GM12878 (cell line): ENCODE results near the gene TLR1. TPM values are rescaled to one million over a fixed set of nuclear protein-coding genes. Genes with fewer than 3 reads are reported as not detected.

Source experiments
- ATF2 ChIP-seq: IDR thresholded peaks from 2 replicates; pipeline ENCODE4 v1.6.1; 2012; ENCODE audit warnings: low read length, inconsistent platforms
- CBX5 ChIP-seq: sonication (generic); IDR thresholded peaks from 2 replicates; pipeline ENCODE4 v1.6.1; 2016; ENCODE audit warnings: low read depth, moderate library complexity, mild to moderate bottlenecking, inconsistent platforms
- ETV6 ChIP-seq, 2 experiments: fragments of 450-650 bp in 1 of 2; IDR thresholded peaks in 1 of 2; conservative IDR thresholded peaks in 1 of 2; 2 replicates each; pipeline ENCODE4 v1.6.1; 2014; ENCODE audit warnings: antibody characterized with exemption in 1 of 2, borderline replicate concordance in 1 of 2, low read depth in 1 of 2, mild to moderate bottlenecking in 1 of 2, moderate library complexity in 1 of 2
- FOXM1 ChIP-seq: IDR thresholded peaks from 2 replicates; pipeline ENCODE4 v1.6.1; 2012; ENCODE audit warnings: low read depth, mild to moderate bottlenecking, inconsistent platforms, low read length, moderate library complexity
- IRF4 ChIP-seq: IDR thresholded peaks from 2 replicates; pipeline ENCODE4 v1.6.1; 2011; ENCODE audit warnings: low read depth, low read length
- MEF2A ChIP-seq: IDR thresholded peaks from 2 replicates; pipeline ENCODE4 v1.6.1; 2011; ENCODE audit warnings: low read depth, mild to moderate bottlenecking, low read length, moderate library complexity; ENCODE audit not compliant: insufficient read depth
- MTA2 ChIP-seq: fragments of 450-650 bp; IDR thresholded peaks from 2 replicates; pipeline ENCODE4 v1.6.1; 2016; ENCODE audit warnings: low read depth, mild to moderate bottlenecking, moderate library complexity
- POLR2AphosphoS5 ChIP-seq: IDR thresholded peaks from 2 replicates; pipeline ENCODE4 v1.6.1; 2011; ENCODE audit warnings: mild to moderate bottlenecking, low read length, inconsistent platforms
- RAD21 ChIP-seq: IDR thresholded peaks from 2 replicates; pipeline ENCODE4 v1.6.1; 2011; ENCODE audit warnings: mild to moderate bottlenecking, low read depth, low read length, moderate library complexity; ENCODE audit not compliant: insufficient read depth
- SMARCA5 ChIP-seq: fragments of 450-650 bp; IDR thresholded peaks from 2 replicates; pipeline ENCODE4 v1.6.1; 2017; ENCODE audit warnings: mild to moderate bottlenecking
- SMC3 ChIP-seq: IDR thresholded peaks from 2 replicates; pipeline ENCODE4 v1.6.1; 2011; ENCODE audit warnings: low read length, improper control_type of control experiment, borderline replicate concordance
- ZNF24 ChIP-seq: fragments of 450-650 bp; IDR thresholded peaks from 2 replicates; pipeline ENCODE4 v1.6.1; 2017; ENCODE audit warnings: antibody characterized with exemption, mild to moderate bottlenecking
- ZSCAN29 ChIP-seq: fragments of 450-650 bp; IDR thresholded peaks from 2 replicates; pipeline ENCODE4 v1.6.1; 2017; ENCODE audit warnings: mild to moderate bottlenecking, moderate library complexity
- polyA plus RNA-seq, 11 experiments: library from polyadenylated mRNA; depleted of rRNA in 4 of 11; unstranded in 6 of 11; stranded (reverse) in 5 of 11; fragments of >200 nt; fragmentation: Nextera tagmentation in 4 of 11; fragmentation: Illumina TruSeq in 1 of 11; extraction: Ambion mirVana in 4 of 11; extraction: Trizol in 1 of 11; gene quantifications; 1 replicate in 1 of 11; 2 replicates in 10 of 11; pipeline versions ENCODE4 v1.2.1 to v1.2.3, GENCODE V29; 2011 to 2016; ENCODE audit warnings: inconsistent platforms in 2 of 11, missing spikeins in 2 of 11, low read depth in 1 of 11
- total RNA-seq, 4 experiments: library from RNA; depleted of rRNA in 3 of 4; stranded (reverse); fragments of >200 nt in 3 of 4; fragmentation: Illumina TruSeq in 1 of 4; extraction: Trizol in 1 of 4; gene quantifications; 2 replicates each; pipeline versions ENCODE4 v1.2.1 to v1.2.3, GENCODE V29; 2013 to 2021
- TF ChIP-seq, protein P1 (sequence below): fragments of 450-650 bp; IDR thresholded peaks from 2 replicates; pipeline ENCODE4 v1.6.1; 2017; ENCODE audit warnings: mild to moderate bottlenecking, moderate library complexity
- TF ChIP-seq, protein P2 (sequence below): fragments of 450-650 bp; IDR thresholded peaks from 2 replicates; pipeline ENCODE4 v1.6.1; 2016; ENCODE audit warnings: mild to moderate bottlenecking
- TF ChIP-seq, protein P3 (sequence below): fragments of 450-650 bp; IDR thresholded peaks from 2 replicates; pipeline ENCODE4 v1.6.1; 2018; ENCODE audit warnings: mild to moderate bottlenecking, low read depth, moderate library complexity; ENCODE audit not compliant: partially characterized antibody
- TF ChIP-seq, protein P4 (sequence below), 3 experiments: IDR thresholded peaks in 2 of 3; conservative IDR thresholded peaks in 1 of 3; 2 replicates each; pipeline ENCODE4 v1.5.1; 2011; ENCODE audit warnings: low read depth in 3 of 3, low read length in 3 of 3, mild to moderate bottlenecking in 3 of 3, control low read depth in 2 of 3, moderate library complexity in 2 of 3, inconsistent platforms in 1 of 3, mixed read lengths in 1 of 3; ENCODE audit not compliant: control insufficient read depth in 2 of 3, insufficient read depth in 1 of 3; ENCODE audit errors: extremely low read depth in 1 of 3

TLR1 gene
- total and polyA plus RNA-seq, 10 of the 15 experiments (the other 5 are each of a cell fraction or from before 2014, with no cell fraction given) = 9.3 to 57.1 (median 20.4) TPM

DNA sequence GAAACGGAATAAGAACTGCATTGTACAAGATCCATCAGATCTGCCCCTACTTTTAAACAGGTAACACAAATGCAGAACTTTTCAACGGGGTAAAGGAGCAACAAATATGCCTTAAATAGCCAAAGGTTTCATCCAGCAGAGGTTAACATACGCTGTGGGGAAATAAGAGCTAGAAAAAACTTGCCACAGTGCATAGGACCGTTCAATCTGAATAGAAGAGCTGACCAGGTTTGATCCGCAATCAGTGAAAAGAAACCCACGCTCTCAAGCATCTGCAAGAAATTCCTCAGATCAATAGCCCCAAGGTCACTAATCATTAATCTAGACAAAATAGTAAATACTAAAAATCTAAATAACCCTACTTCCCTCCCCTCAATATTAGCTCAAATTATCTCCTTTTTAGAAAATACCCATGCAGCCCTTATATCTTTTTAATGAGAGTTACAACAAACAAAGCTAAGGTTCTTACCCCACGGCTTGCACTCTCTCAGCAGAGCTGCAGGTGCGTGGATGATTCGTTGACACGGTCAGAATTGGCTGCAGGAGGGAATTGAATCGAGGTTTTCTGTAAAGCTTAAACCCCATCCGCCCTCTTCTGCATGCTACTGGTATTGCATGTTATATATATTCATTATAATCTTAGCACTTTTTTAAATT is 22.0 kb downstream of the TLR1 start, which contains the start of gene TLR10 (continued):
- TF ChIP-seq, protein P1, sequence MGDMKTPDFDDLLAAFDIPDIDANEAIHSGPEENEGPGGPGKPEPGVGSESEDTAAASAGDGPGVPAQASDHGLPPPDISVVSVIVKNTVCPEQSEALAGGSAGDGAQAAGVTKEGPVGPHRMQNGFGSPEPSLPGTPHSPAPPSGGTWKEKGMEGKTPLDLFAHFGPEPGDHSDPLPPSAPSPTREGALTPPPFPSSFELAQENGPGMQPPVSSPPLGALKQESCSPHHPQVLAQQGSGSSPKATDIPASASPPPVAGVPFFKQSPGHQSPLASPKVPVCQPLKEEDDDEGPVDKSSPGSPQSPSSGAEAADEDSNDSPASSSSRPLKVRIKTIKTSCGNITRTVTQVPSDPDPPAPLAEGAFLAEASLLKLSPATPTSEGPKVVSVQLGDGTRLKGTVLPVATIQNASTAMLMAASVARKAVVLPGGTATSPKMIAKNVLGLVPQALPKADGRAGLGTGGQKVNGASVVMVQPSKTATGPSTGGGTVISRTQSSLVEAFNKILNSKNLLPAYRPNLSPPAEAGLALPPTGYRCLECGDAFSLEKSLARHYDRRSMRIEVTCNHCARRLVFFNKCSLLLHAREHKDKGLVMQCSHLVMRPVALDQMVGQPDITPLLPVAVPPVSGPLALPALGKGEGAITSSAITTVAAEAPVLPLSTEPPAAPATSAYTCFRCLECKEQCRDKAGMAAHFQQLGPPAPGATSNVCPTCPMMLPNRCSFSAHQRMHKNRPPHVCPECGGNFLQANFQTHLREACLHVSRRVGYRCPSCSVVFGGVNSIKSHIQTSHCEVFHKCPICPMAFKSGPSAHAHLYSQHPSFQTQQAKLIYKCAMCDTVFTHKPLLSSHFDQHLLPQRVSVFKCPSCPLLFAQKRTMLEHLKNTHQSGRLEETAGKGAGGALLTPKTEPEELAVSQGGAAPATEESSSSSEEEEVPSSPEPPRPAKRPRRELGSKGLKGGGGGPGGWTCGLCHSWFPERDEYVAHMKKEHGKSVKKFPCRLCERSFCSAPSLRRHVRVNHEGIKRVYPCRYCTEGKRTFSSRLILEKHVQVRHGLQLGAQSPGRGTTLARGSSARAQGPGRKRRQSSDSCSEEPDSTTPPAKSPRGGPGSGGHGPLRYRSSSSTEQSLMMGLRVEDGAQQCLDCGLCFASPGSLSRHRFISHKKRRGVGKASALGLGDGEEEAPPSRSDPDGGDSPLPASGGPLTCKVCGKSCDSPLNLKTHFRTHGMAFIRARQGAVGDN = peak; percentile 53; the same call in 1 of the 2 replicates
- 0 out of 2 replicates have a peak, but pooled peaks have one; percentile 34 for TF ChIP-seq MTA2
- TF ChIP-seq FOXM1 = peak; percentile 60; the same call in 1 of the 2 replicates
- TF ChIP-seq RAD21 = peak; percentile 83
- TF ChIP-seq CBX5 = peak; percentile 63; the same call in 1 of the 2 replicates
- TF ChIP-seq MEF2A = peak; percentile 77
- TF ChIP-seq ZNF24 = peak; percentile 56; the same call in 1 of the 2 replicates
- no peak for TF ChIP-seq IRF4
- TF ChIP-seq POLR2AphosphoS5 = peak; percentile 90
- peak; percentile 95 for TF ChIP-seq ZSCAN29
- peak; percentile 79; the same call in 1 of the 2 replicates for TF ChIP-seq SMARCA5
- TF ChIP-seq ATF2 = peak; percentile 58
- no peak for TF ChIP-seq ETV6 (conservative IDR thresholded peaks at IDR 0.05 in 1 of 2, IDR thresholded peaks at IDR 0.05 in 1 of 2; ENCODE audit: borderline replicate concordance in 1 of 2, low read depth in 1 of 2)
- TF ChIP-seq, protein P2, sequence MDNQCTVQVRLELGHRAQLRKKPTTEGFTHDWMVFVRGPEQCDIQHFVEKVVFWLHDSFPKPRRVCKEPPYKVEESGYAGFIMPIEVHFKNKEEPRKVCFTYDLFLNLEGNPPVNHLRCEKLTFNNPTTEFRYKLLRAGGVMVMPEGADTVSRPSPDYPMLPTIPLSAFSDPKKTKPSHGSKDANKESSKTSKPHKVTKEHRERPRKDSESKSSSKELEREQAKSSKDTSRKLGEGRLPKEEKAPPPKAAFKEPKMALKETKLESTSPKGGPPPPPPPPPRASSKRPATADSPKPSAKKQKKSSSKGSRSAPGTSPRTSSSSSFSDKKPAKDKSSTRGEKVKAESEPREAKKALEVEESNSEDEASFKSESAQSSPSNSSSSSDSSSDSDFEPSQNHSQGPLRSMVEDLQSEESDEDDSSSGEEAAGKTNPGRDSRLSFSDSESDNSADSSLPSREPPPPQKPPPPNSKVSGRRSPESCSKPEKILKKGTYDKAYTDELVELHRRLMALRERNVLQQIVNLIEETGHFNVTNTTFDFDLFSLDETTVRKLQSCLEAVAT = peak; percentile 83
- TF ChIP-seq, protein P3, sequence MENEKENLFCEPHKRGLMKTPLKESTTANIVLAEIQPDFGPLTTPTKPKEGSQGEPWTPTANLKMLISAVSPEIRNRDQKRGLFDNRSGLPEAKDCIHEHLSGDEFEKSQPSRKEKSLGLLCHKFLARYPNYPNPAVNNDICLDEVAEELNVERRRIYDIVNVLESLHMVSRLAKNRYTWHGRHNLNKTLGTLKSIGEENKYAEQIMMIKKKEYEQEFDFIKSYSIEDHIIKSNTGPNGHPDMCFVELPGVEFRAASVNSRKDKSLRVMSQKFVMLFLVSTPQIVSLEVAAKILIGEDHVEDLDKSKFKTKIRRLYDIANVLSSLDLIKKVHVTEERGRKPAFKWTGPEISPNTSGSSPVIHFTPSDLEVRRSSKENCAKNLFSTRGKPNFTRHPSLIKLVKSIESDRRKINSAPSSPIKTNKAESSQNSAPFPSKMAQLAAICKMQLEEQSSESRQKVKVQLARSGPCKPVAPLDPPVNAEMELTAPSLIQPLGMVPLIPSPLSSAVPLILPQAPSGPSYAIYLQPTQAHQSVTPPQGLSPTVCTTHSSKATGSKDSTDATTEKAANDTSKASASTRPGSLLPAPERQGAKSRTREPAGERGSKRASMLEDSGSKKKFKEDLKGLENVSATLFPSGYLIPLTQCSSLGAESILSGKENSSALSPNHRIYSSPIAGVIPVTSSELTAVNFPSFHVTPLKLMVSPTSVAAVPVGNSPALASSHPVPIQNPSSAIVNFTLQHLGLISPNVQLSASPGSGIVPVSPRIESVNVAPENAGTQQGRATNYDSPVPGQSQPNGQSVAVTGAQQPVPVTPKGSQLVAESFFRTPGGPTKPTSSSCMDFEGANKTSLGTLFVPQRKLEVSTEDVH = no peak
- TF ChIP-seq, protein P4, sequence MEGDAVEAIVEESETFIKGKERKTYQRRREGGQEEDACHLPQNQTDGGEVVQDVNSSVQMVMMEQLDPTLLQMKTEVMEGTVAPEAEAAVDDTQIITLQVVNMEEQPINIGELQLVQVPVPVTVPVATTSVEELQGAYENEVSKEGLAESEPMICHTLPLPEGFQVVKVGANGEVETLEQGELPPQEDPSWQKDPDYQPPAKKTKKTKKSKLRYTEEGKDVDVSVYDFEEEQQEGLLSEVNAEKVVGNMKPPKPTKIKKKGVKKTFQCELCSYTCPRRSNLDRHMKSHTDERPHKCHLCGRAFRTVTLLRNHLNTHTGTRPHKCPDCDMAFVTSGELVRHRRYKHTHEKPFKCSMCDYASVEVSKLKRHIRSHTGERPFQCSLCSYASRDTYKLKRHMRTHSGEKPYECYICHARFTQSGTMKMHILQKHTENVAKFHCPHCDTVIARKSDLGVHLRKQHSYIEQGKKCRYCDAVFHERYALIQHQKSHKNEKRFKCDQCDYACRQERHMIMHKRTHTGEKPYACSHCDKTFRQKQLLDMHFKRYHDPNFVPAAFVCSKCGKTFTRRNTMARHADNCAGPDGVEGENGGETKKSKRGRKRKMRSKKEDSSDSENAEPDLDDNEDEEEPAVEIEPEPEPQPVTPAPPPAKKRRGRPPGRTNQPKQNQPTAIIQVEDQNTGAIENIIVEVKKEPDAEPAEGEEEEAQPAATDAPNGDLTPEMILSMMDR (IDR thresholded peaks at IDR 0.05 in 2 of 3, conservative IDR thresholded peaks at IDR 0.05 in 1 of 3; ENCODE audit: control insufficient read depth in 2 of 3, extremely low read depth in 1 of 3, insufficient read depth in 1 of 3, low read depth in 3 of 3, low read length in 3 of 3) = peak; percentile 60 to 68 (median 63)
- TF ChIP-seq SMC3 = peak; percentile 84
